ENCODE results near the gene SCN4B. TPM values are rescaled to one million over a fixed set of nuclear protein-coding genes. Genes with fewer than 3 reads are reported as not detected.

Gene SCN4B
- total and polyA plus RNA-seq, 2 of the 4 experiments (the other 2 are of a cell fraction), result 0.18 to 0.44 TPM

DNA sequence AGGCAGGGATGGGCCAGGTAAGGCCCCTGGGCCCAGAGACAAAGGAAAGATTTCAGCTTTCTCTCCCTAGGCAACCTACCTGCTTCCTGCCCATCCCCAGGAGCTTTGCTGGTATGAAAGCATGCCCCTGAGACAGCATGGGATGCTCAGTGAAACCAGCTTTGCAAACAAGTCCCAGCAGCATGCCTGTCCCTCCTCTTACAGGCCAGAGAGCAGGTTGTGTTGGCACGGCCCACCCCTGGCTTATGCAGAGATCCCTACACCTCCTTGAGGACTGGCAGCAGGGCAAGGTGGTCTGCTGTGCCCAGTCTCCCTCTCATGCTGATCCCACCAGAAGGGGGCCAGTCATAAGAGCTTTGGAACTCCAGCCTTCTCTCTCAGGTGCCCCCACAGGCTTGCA, 3.1 kb downstream of the SCN4B start:
- H4K5ac ChIP-seq (ENCODE audit: low read depth, low read length), result no peak overlapping the region

More for the DNA sequence above, 3.1 kb downstream of the SCN4B start:
- Histone ChIP-seq H2BK120ac (ENCODE audit: low read depth, low read length) (no peak overlapping the region), H3K4me1 (ENCODE audit: control insufficient read depth, insufficient read depth, low read length) (no peaks in the 10 kb centered on the region; the same call in 1 of the 2 replicates), H3K14ac (replicated peaks; ENCODE audit: low read depth, low read length) (no peak overlapping the region), H4K8ac (ENCODE audit: low read depth in 2 of 2, low read length in 2 of 2) (no peak overlapping the region), H3K36me3 (ENCODE audit: control insufficient read depth, insufficient read depth, low read length) (no peaks in the 10 kb centered on the region), H3K18ac (ENCODE audit: low read depth, low read length) (no peak overlapping the region), H2AK9ac (replicated peaks; ENCODE audit: low read depth, low read length, poor library complexity) (no peak overlapping the region), H3K27ac (ENCODE audit: insufficient read depth, low read length) (no peak overlapping the region), H3K27me3 (ENCODE audit: control insufficient read depth, insufficient read depth, low read length) (peaks cover 63% of the 10 kb centered on the region), H4K91ac (ENCODE audit: insufficient read depth, low read depth, low read length) (no peak overlapping the region), H3K9me1 (ENCODE audit: insufficient read depth, low read length) (no peaks in the 10 kb centered on the region), H3K4ac (ENCODE audit: low read depth, low read length) (no peak overlapping the region), H3K79me1 (ENCODE audit: low read depth in 1 of 2, low read length in 2 of 2) (no peaks in the 10 kb centered on the region), H2BK20ac (ENCODE audit: low read depth, low read length) (no peak overlapping the region), H2AK5ac (ENCODE audit: low read depth, low read length) (no peak overlapping the region), H3K4me2 (ENCODE audit: low read depth, low read length) (no peak overlapping the region), H3K9me3 (ENCODE audit: control insufficient read depth, insufficient read depth, low read length) (no peaks in the 10 kb centered on the region), H4K20me1 (ENCODE audit: insufficient read depth, low read length) (no peaks in the 10 kb centered on the region), H2BK5ac (ENCODE audit: low read depth, low read length, poor library complexity, severe bottlenecking) (no peak overlapping the region), H3K23ac (ENCODE audit: low read depth, low read length) (no peak overlapping the region), H2BK15ac (ENCODE audit: low read depth, low read length) (no peak overlapping the region), H3K56ac (ENCODE audit: extremely low read depth, insufficient read depth, low read length) (no peak overlapping the region), H3K4me3 (ENCODE audit: insufficient read depth, low read depth, low read length) (no peak overlapping the region), H2AFZ (replicated peaks; ENCODE audit: low read length, poor library complexity) (no peak overlapping the region), H3K9ac (ENCODE audit: low read depth, low read length) (no peak overlapping the region)
- DNase-seq (no peak), ATAC-seq (ENCODE audit: low read depth) (no peak)
- dilution Hi-C loops (cut with HindIII; ENCODE audit: low sequenced_read_pairs, unreplicated experiment), result no loop called here
- in situ Hi-C loops (cut with MboI; ENCODE audit: low sequenced_read_pairs), result loop anchor here (10.0 kb wide), 1 partner anchor 205 kb away; the partner anchor contains the start of gene UBE4A
- ChIA-PET POLR2A (ENCODE audit: unreplicated experiment) (no interaction called here), CTCF (interaction anchor here (0.5 to 0.6 kb wide), 2 partner anchors 31 to 428 kb away, joined by 3 to 4 read pairs; no protein-coding TSS in a partner anchor)
- WGBS, 2 experiments (ENCODE audit: extremely low coverage in 2 of 2, insufficient read length in 1 of 2), result 50% methylated on average over 1 of the region's 1 CpG; no CpG with 5 or more reads in 1 of the 2 experiments
- intact Hi-C loops (cut with micrococcal nuclease), result loop anchor here (5.0 kb wide), 2 partner anchors 338 to 418 kb away; partner anchors contain the start of gene IFT46
- TF ChIP-seq MAFK (IDR thresholded peaks at IDR 0.05; ENCODE audit: low read depth, low read length) (no peak), FOS (IDR thresholded peaks at IDR 0.05; ENCODE audit: low read depth, low read length) (no peak), RAD21 (IDR thresholded peaks at IDR 0.05; ENCODE audit: low read length) (no peak), RCOR1 (IDR thresholded peaks at IDR 0.05; ENCODE audit: insufficient replicate concordance, low read length) (no peak), MXI1 (IDR thresholded peaks at IDR 0.05; ENCODE audit: borderline replicate concordance, low read depth, low read length) (no peak), RFX5 (IDR thresholded peaks at IDR 0.05; ENCODE audit: low read depth, low read length) (no peak)
- TF ChIP-seq, protein P1, sequence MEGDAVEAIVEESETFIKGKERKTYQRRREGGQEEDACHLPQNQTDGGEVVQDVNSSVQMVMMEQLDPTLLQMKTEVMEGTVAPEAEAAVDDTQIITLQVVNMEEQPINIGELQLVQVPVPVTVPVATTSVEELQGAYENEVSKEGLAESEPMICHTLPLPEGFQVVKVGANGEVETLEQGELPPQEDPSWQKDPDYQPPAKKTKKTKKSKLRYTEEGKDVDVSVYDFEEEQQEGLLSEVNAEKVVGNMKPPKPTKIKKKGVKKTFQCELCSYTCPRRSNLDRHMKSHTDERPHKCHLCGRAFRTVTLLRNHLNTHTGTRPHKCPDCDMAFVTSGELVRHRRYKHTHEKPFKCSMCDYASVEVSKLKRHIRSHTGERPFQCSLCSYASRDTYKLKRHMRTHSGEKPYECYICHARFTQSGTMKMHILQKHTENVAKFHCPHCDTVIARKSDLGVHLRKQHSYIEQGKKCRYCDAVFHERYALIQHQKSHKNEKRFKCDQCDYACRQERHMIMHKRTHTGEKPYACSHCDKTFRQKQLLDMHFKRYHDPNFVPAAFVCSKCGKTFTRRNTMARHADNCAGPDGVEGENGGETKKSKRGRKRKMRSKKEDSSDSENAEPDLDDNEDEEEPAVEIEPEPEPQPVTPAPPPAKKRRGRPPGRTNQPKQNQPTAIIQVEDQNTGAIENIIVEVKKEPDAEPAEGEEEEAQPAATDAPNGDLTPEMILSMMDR (conservative IDR thresholded peaks at IDR 0.05; ENCODE audit: low read depth, low read length), result no peak
- TF ChIP-seq, protein P2, sequence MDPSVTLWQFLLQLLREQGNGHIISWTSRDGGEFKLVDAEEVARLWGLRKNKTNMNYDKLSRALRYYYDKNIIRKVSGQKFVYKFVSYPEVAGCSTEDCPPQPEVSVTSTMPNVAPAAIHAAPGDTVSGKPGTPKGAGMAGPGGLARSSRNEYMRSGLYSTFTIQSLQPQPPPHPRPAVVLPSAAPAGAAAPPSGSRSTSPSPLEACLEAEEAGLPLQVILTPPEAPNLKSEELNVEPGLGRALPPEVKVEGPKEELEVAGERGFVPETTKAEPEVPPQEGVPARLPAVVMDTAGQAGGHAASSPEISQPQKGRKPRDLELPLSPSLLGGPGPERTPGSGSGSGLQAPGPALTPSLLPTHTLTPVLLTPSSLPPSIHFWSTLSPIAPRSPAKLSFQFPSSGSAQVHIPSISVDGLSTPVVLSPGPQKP (IDR thresholded peaks at IDR 0.05; ENCODE audit: borderline replicate concordance, low read depth, low read length), result no peak
- no TSS peak for BruUV-seq (replicated peaks)
